ENCODE results near the gene UTF1. TPM values are rescaled to one million over a fixed set of nuclear protein-coding genes. Genes with fewer than 3 reads are reported as not detected.

The UTF1 gene
- total and polyA plus RNA-seq, 2 donors (not counting 1 experiment from before 2014, with no cell fraction given): 0.10 to 0.25 TPM

DNA sequence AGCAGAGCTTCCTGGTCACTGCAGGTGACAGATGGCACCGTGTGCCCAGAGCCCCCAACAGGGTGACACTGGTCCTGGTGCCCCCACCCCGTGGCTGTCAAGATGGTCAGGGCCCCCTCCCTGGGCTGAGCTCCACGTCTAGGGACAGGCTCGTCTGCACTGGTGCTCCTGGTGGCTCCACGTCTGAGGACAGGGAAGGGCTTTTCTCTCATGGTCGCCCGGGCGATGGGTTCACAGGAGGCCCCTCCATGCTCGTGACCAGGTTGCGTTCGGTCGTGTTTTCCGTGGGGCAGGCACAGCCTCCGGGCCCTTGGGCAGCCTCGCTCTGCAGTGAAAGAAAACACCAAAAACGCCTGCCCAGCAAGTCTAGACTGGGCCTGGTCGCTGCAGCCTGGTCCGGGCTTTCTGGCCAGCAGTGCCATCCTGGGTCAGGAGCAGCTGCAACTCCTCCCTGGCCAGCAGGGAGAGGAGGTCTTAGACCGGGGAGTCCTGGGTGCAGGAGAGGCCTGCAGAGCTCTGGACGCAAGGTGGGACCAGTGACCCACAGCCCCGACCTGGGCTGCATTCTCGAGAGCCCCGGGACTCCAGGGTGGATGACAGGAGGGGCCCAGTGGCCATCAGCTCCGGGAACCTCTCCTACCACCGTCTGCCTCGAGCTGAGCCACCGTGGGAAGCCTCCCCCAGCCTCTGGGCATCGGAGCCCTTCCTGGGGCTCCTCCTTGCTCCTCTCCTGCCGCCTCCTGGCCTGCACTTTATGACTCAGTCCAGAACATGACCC is 27.9 kb upstream of the UTF1 start:
- ChIA-PET POLR2A (no interaction called here), CTCF (no interaction called here)
- no peaks in the 10 kb centered on the region for H3K9me3 Mint-ChIP-seq (ENCODE audit: insufficient read depth)
- no peak overlapping the region for H3K4me3 Mint-ChIP-seq
- Histone ChIP-seq H2AFZ (ENCODE audit: insufficient read depth, low read depth, low read length, poor library complexity, severe bottlenecking) (no peak overlapping the region), H3K4me1 (ENCODE audit: control insufficient read depth in 2 of 2, insufficient read depth in 2 of 2, low read length in 2 of 2) (no peaks in the 10 kb centered on the region), H3K9me3 (ENCODE audit: control extremely low read depth in 1 of 3, control insufficient read depth in 2 of 3, insufficient read depth in 1 of 3, low read length in 2 of 3) (no peaks in the 10 kb centered on the region), H3K79me2 (ENCODE audit: control insufficient read depth, insufficient read depth, low read length) (no peaks in the 10 kb centered on the region), H3K4me2 (replicated peaks; ENCODE audit: low read depth, low read length, poor library complexity, severe bottlenecking) (no peak overlapping the region), H4K20me1 (ENCODE audit: control insufficient read depth, insufficient read depth, low read length, poor library complexity, severe bottlenecking) (no peaks in the 10 kb centered on the region), H3K36me3 (replicated peaks in 1 of 2; ENCODE audit: control extremely low read depth in 1 of 2, control insufficient read depth in 1 of 2, extremely low read depth in 1 of 2, insufficient read depth in 2 of 2, low read length in 1 of 2) (no peaks in the 10 kb centered on the region), H3K27ac (ENCODE audit: low read length in 2 of 2) (no peak overlapping the region), H3K9ac (ENCODE audit: low read length) (no peak overlapping the region), H3K27me3 (replicated peaks in 1 of 4; ENCODE audit: control extremely low read depth in 1 of 4, control insufficient read depth in 3 of 4, insufficient read depth in 4 of 4, low read length in 3 of 4) (no peaks in the 10 kb centered on the region), H3K4me3 (ENCODE audit: control extremely low read depth in 1 of 5, extremely low read depth in 1 of 5, insufficient read depth in 1 of 5, low read depth in 2 of 5, low read length in 4 of 5) (no peak overlapping the region)
- H3K27ac Mint-ChIP-seq: no peak overlapping the region
- H3K27me3 Mint-ChIP-seq: no peaks in the 10 kb centered on the region
- WGBS (ENCODE audit: insufficient coverage): 78% methylated on average over 29 of the region's 29 CpGs
- no peak for TF ChIP-seq EZH2 (IDR thresholded peaks at IDR 0.05; ENCODE audit: borderline replicate concordance, insufficient read depth, low read depth, low read length, poor library complexity, severe bottlenecking)
- DNase-seq: no peak
- H3K4me1 Mint-ChIP-seq: no peaks in the 10 kb centered on the region
- no peak for ATAC-seq (ENCODE audit: low read depth)
- intact Hi-C loops (cut with micrococcal nuclease): no loop called here

DNA sequence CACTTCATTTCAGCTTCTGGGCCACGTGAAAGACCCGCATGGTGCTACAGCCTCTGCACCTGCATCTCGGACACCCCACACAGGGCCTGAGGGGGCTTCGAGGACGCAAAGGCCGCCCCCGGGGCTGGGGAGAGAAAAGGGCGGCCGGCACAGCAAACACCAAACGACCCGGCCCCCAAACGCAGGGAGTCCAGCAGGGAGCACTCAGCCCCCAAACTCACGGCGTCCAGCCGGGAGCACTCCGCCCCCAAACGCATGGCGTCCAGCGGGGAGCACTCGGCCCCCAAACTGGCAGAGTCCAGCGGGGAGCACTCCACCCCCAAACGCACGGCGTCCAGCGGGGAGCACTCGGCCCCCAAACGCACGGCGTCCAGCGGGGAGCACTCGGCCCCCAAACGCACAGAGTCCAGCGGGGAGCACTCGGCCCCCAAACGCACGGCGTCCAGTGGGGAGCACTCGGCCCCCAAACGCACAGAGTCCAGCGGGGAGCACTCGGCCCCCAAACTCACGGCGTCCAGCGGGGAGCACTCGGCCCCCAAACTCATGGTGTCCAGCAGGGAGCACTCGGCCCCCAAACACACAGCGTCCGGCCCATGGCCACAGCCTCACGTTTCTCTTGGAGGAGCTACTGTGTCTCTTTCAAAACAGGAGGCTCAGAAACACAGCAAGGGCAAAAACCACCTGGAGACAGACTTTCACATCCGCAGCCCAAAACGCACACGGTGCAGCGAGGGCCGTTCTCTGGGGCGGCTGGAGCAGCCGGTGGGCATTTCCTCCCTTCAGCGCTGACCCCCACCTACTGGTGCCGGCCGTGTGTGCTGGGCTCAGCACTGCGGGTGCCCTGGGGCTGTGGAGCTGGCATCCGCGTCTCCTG is 27.0 kb upstream of the UTF1 start:
- Histone ChIP-seq H3K9me3 (ENCODE audit: control extremely low read depth in 1 of 3, control insufficient read depth in 2 of 3, insufficient read depth in 1 of 3, low read length in 2 of 3) (no peaks in the 10 kb centered on the region), H3K36me3 (replicated peaks in 1 of 2; ENCODE audit: control extremely low read depth in 1 of 2, control insufficient read depth in 1 of 2, extremely low read depth in 1 of 2, insufficient read depth in 2 of 2, low read length in 1 of 2) (no peaks in the 10 kb centered on the region), H3K79me2 (ENCODE audit: control insufficient read depth, insufficient read depth, low read length) (no peaks in the 10 kb centered on the region), H3K9ac (ENCODE audit: low read length) (no peak overlapping the region), H4K20me1 (ENCODE audit: control insufficient read depth, insufficient read depth, low read length, poor library complexity, severe bottlenecking) (no peaks in the 10 kb centered on the region), H3K4me1 (ENCODE audit: control insufficient read depth in 2 of 2, insufficient read depth in 2 of 2, low read length in 2 of 2) (no peaks in the 10 kb centered on the region), H3K27ac (ENCODE audit: low read length in 2 of 2) (no peak overlapping the region), H3K4me3 (ENCODE audit: control extremely low read depth in 1 of 5, extremely low read depth in 1 of 5, insufficient read depth in 1 of 5, low read depth in 2 of 5, low read length in 4 of 5) (no peak overlapping the region), H3K4me2 (replicated peaks; ENCODE audit: low read depth, low read length, poor library complexity, severe bottlenecking) (no peak overlapping the region), H3K27me3 (replicated peaks in 1 of 4; ENCODE audit: control extremely low read depth in 1 of 4, control insufficient read depth in 3 of 4, insufficient read depth in 4 of 4, low read length in 3 of 4) (no peaks in the 10 kb centered on the region), H2AFZ (ENCODE audit: insufficient read depth, low read depth, low read length, poor library complexity, severe bottlenecking) (no peak overlapping the region)
- no peak for ATAC-seq (ENCODE audit: low read depth)
- no peak for DNase-seq
- ChIA-PET POLR2A (no interaction called here), CTCF (no interaction called here)
- 88% methylated on average over 46 of the region's 62 CpGs for WGBS (ENCODE audit: insufficient coverage)
- TF ChIP-seq, protein P1, sequence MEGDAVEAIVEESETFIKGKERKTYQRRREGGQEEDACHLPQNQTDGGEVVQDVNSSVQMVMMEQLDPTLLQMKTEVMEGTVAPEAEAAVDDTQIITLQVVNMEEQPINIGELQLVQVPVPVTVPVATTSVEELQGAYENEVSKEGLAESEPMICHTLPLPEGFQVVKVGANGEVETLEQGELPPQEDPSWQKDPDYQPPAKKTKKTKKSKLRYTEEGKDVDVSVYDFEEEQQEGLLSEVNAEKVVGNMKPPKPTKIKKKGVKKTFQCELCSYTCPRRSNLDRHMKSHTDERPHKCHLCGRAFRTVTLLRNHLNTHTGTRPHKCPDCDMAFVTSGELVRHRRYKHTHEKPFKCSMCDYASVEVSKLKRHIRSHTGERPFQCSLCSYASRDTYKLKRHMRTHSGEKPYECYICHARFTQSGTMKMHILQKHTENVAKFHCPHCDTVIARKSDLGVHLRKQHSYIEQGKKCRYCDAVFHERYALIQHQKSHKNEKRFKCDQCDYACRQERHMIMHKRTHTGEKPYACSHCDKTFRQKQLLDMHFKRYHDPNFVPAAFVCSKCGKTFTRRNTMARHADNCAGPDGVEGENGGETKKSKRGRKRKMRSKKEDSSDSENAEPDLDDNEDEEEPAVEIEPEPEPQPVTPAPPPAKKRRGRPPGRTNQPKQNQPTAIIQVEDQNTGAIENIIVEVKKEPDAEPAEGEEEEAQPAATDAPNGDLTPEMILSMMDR (IDR thresholded peaks at IDR 0.05): no peak
- TF ChIP-seq EZH2 (IDR thresholded peaks at IDR 0.05; ENCODE audit: borderline replicate concordance, insufficient read depth, low read depth, low read length, poor library complexity, severe bottlenecking): no peak
- Mint-ChIP-seq H3K4me1 (no peaks in the 10 kb centered on the region), H3K4me3 (no peak overlapping the region), H3K27me3 (no peaks in the 10 kb centered on the region), H3K27ac (no peak overlapping the region), H3K9me3 (ENCODE audit: insufficient read depth) (no peaks in the 10 kb centered on the region)
- intact Hi-C loops (cut with micrococcal nuclease): no loop called here
